ENCODE measurements around the gene PLA2R1.

The PLA2R1 gene

GRCh38 chr2:159922563-159922962, 139.9 kb downstream of the PLA2R1 start:
- no peak for DNase-seq

- DNase-seq: no peak
These were observed 140.5 kb downstream of the PLA2R1 start for GRCh38 chr2:159921752-159922404.

DNA sequence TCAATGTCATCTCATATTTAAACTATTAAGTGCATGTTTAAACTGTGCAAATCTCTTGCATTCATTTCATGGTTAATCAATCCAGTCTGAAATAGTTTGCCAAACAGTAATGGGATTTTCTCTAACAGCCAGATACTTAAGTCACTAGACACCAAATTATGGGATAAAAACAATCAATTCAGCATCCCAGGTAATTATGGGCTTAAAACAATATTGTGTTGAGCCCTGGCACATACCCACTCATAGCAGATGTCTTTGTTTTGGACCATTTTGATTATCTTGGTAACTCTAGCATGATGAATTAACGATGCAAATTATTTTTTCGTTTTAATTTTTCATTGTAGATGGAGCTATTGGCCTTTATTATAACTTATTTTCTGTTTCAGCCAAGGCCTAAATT, 145.9 kb downstream of the PLA2R1 start:
- DNase-seq: no peak

GRCh38 chr2:159913900-159914299, 148.5 kb downstream of the PLA2R1 start:
- no peak for DNase-seq

GRCh38 chr2:159912580-159912979, 149.8 kb downstream of the PLA2R1 start:
- DNase-seq: no peak

DNA sequence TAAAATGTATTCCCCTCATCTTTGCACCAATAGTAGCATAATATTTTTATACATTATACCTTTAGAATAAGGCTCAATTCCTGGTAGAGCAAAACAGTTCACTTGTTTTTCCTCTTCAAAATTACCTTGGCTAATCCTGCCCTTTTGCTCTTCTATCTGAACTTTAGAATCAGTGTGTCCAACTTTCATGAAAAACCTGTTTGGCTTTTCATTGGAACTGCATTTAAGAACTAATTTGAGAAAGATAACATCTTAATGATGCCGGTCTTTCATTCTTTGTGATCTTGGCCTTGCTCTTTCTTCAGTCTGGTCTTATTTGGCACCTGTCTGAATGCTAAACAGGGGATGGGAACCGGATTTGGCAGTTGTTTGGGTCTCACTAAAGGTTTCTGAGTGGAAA, 151.5 kb downstream of the PLA2R1 start:
- DNase-seq: no peak

GRCh38 chr2:159908623-159909022, 153.8 kb downstream of the PLA2R1 start:
- DNase-seq: no peak

DNA sequence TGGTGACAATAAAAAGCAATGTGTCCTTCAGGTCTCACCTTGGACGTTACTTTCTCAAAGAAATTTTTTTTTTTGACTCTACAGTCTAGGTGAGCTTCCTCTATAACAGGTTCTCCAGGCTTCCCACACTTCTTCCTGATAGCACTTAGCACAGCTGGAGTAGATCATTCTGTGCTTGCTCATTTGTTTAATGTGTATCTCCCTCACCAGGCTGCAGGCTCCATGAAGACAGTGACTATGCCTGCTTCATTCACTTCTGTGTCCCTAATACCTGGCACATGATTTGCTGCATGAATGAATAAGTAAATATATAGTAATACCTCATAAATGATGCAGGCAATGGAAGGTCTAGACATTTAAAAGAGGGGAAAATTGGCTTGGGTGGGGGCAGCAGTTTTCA, 154.5 kb downstream of the PLA2R1 start:
- DNase-seq: no peak

DNA sequence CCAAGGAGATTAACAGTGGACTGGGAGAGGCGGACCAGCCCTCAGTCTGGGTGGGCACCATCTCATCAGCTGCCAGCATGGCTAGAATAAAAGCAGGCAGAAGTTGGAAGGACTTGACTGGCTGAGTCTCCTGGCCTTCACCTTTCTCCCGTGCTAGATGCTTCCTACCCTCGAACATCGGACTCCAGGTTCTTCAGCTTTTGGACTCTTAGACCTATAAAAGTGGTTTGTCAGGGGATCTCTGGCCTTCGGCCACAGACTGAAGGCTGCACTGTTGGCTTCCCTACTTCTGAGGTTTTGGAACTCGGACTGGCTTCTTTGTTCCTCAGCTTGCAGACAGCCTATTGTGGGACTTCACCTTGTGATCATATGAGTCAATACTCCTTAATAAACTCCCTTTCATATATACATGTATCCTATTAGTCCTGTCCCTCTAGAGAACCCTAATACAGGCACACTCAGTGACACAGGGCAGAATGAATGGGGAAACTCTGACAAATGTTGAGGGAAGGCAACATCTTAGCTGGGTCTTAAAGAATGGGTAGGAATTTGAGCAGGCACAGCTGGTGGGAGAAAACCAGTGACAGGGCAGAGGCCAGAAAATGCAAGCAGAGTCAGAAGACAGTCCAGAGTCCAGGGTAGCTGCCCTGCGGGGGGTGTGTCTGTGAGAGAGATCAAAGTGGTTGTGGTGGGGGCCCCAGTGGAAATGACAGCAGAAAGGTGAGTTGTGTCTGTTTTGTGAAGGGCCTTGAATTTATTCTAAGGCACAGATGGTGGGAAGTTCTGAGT, 156.3 kb downstream of the PLA2R1 start:
- DNase-seq: no peak

DNA sequence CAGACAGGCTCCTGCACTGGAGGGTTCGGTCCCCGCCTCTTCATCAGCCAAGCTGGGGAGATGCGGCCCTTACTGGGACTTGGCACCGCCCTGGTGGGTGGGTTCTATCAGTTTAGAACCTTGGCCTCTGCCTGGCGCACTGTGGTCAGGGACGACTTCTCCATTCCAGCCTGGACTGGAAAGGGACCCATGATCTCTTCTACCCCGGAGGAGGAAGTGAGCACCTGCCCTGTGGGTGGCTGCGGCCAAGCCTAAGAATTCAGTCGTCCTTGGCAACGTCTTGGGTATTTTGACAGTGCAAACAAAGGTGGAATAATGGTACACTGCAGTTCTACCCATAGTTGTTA, 157.5 kb downstream of the PLA2R1 start:
- DNase-seq: no peak

GRCh38 chr2:159904127-159904958, 158.1 kb downstream of the PLA2R1 start, which contains the start of gene LY75:
TSS of gene LY75 (minus strand) at chr2:159904756.
- no peak for DNase-seq

DNA sequence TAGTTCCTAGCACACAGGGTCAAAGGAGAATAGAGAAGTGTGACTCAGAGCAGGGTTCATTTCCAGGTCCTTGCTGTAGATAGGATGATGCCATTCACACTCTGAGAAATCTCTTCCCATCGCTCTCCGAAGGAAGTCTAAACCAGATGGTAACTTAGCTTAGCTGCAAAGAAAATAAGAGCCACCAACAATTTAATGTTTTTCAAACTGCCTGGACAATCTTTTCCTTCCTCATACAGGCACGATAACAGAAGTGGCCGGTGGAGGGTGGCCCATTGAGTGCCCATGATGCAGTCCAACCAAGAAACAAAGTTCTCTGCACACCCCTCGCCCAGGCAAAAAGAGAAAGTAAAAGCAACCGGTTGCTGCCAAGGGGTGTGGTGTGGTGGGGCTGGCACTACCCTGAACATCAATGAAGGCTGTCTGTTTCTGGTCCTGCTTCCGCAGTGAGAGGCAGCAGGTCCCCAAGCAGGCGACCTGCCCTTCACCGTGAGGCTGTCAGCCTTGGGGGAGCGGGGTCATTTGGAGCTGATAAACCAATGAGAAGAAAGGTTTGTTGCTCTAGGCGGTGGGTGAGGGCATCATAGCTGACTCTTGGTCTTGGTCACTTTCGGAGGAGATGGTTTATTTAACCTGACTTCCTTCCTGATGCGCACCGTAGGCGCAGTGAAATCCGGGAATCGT, 158.8 kb downstream of the PLA2R1 start:
- DNase-seq: no peak

DNA sequence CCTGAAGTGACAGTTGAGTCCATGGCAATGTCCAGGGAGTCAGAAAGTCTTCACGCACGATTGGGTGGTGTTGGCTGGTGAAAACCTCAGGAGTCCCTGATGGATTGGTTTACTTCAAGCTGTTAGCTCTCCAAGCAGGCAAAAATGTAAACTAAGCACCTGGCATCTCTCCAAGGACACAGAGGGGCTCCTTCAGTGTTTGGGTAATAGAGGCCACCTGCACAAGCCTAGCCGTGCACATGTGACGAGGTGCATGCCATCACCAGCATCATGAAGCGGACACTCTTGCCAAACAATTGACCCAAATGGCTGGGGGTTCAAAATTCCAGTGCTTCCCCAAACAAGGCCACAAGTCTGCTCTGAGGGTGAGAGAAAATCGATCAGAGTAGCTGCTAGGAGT, 159.7 kb downstream of the PLA2R1 start:
- DNase-seq: peak; percentile 38

DNA sequence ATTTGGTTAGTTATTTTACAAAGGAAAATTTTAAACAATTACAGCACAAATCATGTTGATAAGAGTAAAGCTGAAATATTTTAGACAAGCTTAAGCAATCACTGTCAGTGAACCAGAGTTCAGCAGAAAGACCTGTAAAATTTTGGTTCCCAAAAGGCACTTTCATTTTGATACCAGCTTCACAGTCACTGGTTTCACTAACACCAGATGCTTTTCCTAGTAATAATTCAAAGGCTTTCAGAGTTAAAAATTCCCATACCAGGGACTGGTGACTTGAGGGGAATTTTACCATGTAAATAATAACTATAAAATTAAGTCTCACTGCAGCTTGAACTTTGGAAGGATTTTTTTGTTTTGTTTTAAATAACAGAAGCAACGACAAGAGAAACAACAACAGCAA, 162.1 kb downstream of the PLA2R1 start:
- DNase-seq: no peak

DNA sequence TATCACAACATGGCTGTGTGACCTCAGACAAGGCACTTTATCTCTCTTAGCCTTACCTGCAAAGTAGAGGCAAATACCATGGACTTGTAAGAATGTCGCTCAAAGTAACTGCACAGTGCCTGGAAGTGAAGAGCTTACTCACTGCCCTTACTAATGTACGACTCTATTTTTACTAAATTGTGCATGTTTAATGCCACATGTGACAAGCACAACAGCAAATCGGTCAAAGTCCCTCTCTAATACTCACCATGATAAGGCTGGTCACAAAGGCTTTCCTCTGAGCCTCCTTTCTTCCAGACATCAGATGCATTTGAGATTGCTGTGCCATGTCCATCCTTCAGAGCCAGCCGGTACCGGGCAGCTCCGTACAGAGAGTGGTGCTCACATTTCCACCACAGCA, 164.0 kb downstream of the PLA2R1 start:
- no peak for DNase-seq

DNA sequence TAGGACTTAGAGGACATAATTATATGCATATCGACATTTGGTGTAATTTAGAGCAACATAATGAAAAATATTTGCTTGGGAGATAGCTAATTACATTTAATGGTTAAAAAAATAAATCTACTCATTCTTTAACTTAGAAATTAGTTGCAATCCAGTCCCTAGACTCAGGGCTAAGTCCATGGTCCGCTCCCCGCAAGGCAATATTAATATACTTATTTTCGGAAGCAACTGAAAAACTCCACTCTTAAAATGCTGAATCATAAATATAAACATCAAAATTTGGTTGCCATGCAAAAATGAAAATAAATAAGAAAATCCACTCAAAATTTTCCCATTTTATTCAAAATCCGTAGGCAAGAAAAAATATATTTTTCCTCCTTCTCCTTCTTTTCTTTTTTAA, 164.7 kb downstream of the PLA2R1 start:
- no peak for DNase-seq

DNA sequence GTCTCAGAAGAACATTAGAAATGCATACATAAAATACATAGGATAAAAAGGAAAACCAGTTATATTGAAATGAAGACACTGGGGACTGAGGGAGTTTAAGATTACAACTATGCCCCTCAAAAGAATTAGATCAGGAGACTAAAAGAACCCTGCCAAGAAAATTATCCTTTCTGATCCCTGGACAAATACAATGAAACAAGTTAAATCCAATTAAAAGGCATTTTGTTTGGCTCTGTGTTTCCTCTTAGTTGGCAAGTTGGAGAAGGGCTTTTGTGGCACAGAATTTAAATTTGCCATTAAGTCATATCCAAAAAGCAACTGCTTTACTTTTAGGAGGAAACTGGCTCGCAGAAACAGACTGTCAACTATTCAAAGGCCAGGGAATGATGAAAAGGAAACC, 165.3 kb downstream of the PLA2R1 start:
- DNase-seq: no peak

DNA sequence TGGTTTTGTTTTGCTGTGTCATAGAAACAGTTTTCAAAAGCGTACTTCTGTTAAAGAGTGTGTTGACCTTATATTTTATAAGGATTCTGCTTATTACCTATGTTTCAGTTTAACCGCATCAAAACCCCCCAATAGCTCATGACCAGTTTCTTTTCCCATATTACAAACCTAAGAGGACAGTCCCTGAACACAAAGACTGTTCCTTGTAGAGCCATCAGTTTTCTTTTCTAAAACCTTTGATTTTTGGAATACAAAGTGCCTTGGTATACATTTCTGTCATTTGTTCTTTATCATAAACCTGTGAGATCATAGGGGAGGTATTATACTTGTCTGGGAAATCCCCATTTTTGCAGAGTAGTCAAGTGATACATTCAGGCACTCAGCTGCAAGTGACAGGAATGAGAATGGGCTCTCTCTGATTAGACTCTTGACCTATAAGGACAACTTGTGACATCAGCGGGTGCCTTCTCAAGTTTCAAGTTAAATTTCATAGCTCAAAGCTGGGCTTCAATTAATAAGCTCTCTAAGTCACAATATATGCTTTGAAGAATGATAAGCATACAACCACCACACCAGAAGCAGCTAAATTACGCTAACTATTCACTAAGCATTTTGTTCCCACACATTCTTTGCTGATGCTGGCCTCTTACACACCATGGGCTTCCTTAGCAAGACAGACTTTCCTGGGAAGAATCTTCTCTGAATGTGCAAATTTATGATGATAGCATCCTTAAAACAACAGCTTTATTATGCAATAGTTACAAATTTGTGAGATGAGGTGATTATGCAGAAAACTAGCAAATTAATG, 167.0 kb downstream of the PLA2R1 start:
- no peak for DNase-seq

DNA sequence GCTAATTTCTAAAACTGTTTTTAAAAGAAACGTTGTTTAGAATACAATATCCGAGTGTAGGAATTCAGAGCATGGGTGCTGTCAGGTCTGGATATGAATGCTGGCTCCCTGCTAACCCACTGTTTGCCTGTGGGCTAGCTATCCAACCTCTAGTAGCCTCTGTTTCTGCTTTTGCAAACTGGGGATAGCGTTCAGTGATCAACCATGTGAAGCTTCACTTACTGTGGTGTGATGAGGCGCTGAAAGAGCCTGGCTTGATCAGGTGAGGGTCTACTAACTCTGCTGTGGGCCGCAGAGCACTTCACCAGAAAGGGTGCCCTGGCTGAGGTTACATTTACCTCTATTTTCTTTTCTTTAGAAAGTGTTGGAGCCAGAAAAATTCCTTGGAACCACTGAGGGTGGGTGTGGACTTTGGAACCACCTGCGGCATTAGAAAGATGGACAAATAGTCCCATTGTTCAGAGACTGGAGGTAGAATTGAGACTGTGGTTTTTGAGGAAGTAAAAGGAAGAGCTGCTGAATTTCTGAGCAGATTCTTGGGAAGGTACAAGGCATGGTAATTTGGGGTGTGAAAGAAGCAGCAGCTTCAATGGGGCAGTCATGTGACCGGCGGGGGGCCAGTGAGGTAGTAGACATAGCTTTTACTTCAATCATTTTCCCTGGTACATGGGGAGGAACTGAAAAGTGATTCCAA, 168.1 kb downstream of the PLA2R1 start:
- no peak for DNase-seq

- no peak for DNase-seq
These were observed 169.2 kb downstream of the PLA2R1 start for GRCh38 chr2:159892990-159893810.
